Neuronal stem cell (in vitro differentiated cells): ENCODE results near the gene TUBB1. TPM values are rescaled to one million over a fixed set of nuclear protein-coding genes. Genes with fewer than 3 reads are reported as not detected.

Experiments
- DNase-seq: peaks from one replicate; pipeline ENCODE4 v3.0.0-alpha.2; 2013; ENCODE audit warnings: low spot score
- H2AFZ ChIP-seq: one replicate; pipeline ENCODE4 v1.6.1; 2013; ENCODE audit warnings: mild to moderate bottlenecking, low read length, inconsistent platforms
- H2AK5ac ChIP-seq: 2 replicates; pipeline ENCODE4 v1.6.1; 2013; ENCODE audit warnings: low read depth, mild to moderate bottlenecking, inconsistent platforms, low read length, moderate library complexity, mixed read lengths
- H2BK120ac ChIP-seq: 2 replicates; pipeline ENCODE4 v1.6.1; 2013; ENCODE audit warnings: low read depth, mild to moderate bottlenecking, inconsistent platforms, low read length, moderate library complexity, mixed read lengths
- H2BK12ac ChIP-seq: one replicate; pipeline ENCODE4 v1.6.1; 2013; ENCODE audit warnings: low read length, inconsistent platforms
- H2BK15ac ChIP-seq: 2 replicates; pipeline ENCODE4 v1.6.1; 2013; ENCODE audit warnings: mild to moderate bottlenecking, low read length, inconsistent platforms, mixed read lengths
- H2BK5ac ChIP-seq: one replicate; pipeline ENCODE4 v1.6.1; 2013; ENCODE audit warnings: inconsistent platforms, mild to moderate bottlenecking, low read length, moderate library complexity
- H3K14ac ChIP-seq: one replicate; pipeline ENCODE4 v1.6.1; 2013; ENCODE audit warnings: low read length, inconsistent platforms
- H3K18ac ChIP-seq: 2 replicates; pipeline ENCODE4 v1.6.1; 2013; ENCODE audit warnings: low read length, inconsistent platforms
- H3K23ac ChIP-seq: 2 replicates; pipeline ENCODE4 v1.6.1; 2013; ENCODE audit warnings: low read depth, mild to moderate bottlenecking, mixed read lengths, low read length, inconsistent platforms; ENCODE audit not compliant: poor library complexity
- H3K27ac ChIP-seq: replicated peaks from 3 replicates; pipeline ENCODE4 v1.5.1; 2013; ENCODE audit warnings: low read length, inconsistent platforms
- H3K27me3 ChIP-seq, 3 experiments: 2 replicates each; pipeline ENCODE4 v1.6.1; 2013; ENCODE audit warnings: low read length in 3 of 3, mild to moderate bottlenecking in 2 of 3, inconsistent platforms in 1 of 3, low read depth in 1 of 3, mixed read lengths in 1 of 3, moderate library complexity in 1 of 3; ENCODE audit not compliant: control insufficient read depth in 3 of 3, insufficient read depth in 3 of 3
- H3K36me3 ChIP-seq, 2 donors: replicated peaks in 1 of 2; 2 replicates each; pipeline ENCODE4 v1.6.1; 2013; ENCODE audit warnings: low read length in 2 of 2; ENCODE audit not compliant: control insufficient read depth in 2 of 2, insufficient read depth in 2 of 2
- H3K4ac ChIP-seq: 2 replicates; pipeline ENCODE4 v1.6.1; 2013; ENCODE audit warnings: inconsistent platforms, mild to moderate bottlenecking, low read length, moderate library complexity
- H3K4me1 ChIP-seq, 2 donors: 1 replicate in 1 of 2; 2 replicates in 1 of 2; pipeline ENCODE4 v1.6.1; 2013; ENCODE audit warnings: low read length in 2 of 2, low read depth in 1 of 2; ENCODE audit not compliant: control insufficient read depth in 2 of 2, insufficient read depth in 1 of 2
- H3K4me2 ChIP-seq: one replicate; pipeline ENCODE4 v1.6.1; 2013; ENCODE audit warnings: mild to moderate bottlenecking, low read length, inconsistent platforms; ENCODE audit not compliant: insufficient read depth, poor library complexity, severe bottlenecking
- H3K4me3 ChIP-seq, 2 donors: 2 replicates each; pipeline ENCODE4 v1.5.1; 2013; ENCODE audit warnings: low read length in 2 of 2, mild to moderate bottlenecking in 2 of 2, inconsistent platforms in 1 of 2, moderate library complexity in 1 of 2
- H3K79me1 ChIP-seq: one replicate; pipeline ENCODE4 v1.6.1; 2013; ENCODE audit warnings: low read depth, mild to moderate bottlenecking, inconsistent platforms, low read length, moderate library complexity
- H3K9ac ChIP-seq: one replicate; pipeline ENCODE4 v1.6.1; 2013; ENCODE audit warnings: mild to moderate bottlenecking, low read depth, low read length, inconsistent platforms; ENCODE audit not compliant: poor library complexity
- H3K9me3 ChIP-seq, 2 donors: replicated peaks in 1 of 2; 2 replicates each; pipeline versions ENCODE3 to v1.6.1; 2013; ENCODE audit warnings: low read length in 2 of 2, mild to moderate bottlenecking in 2 of 2, inconsistent platforms in 1 of 2, low read depth in 1 of 2, mixed read lengths in 1 of 2, moderate library complexity in 1 of 2; ENCODE audit not compliant: control insufficient read depth in 2 of 2, insufficient read depth in 1 of 2
- H4K8ac ChIP-seq: one replicate; pipeline ENCODE4 v1.6.1; 2013; ENCODE audit warnings: low read depth, mild to moderate bottlenecking, inconsistent platforms, low read length, moderate library complexity
- H4K91ac ChIP-seq: one replicate; pipeline ENCODE4 v1.6.1; 2013; ENCODE audit warnings: low read length, low read depth, mild to moderate bottlenecking, inconsistent platforms; ENCODE audit not compliant: poor library complexity
- WGBS, 2 donors: extraction: QIAGEN DNeasy Blood & Tissue Kit; methylation state at CpG; one replicate each; pipeline ENCODE4 v1.1.7; 2013; ENCODE audit warnings: missing lambda C conversion rate in 2 of 2, mixed read lengths in 1 of 2; ENCODE audit not compliant: insufficient read length in 2 of 2, insufficient replicate concordance in 1 of 2; ENCODE audit errors: extremely low coverage in 2 of 2; 5-methylcytosine and 5-hydroxymethylcytosine counted together
- polyA plus RNA-seq, 2 experiments: library from polyadenylated mRNA; stranded (reverse); fragments of 200-250 nt; gene quantifications; one replicate each; pipeline ENCODE4 v1.2.3, GENCODE V29; 2013

The TUBB1 gene
- polyA plus RNA-seq (2013, experiment 1 of 2): not detected
- polyA plus RNA-seq (2013, experiment 2 of 2): not detected

- peak within 1 kb of the TSS; percentile 25 for H3K23ac ChIP-seq
- peak within 1 kb of the TSS; percentile 30 for H2BK120ac ChIP-seq
- H3K9me3 ChIP-seq: no peaks in the 10 kb centered on the region
- no peak within 1 kb of the TSS for H2BK12ac ChIP-seq
- no peaks in the 10 kb centered on the region for H3K27me3 ChIP-seq
- H3K14ac ChIP-seq: no peak within 1 kb of the TSS
- no peak within 1 kb of the TSS for H2AFZ ChIP-seq
- no peak within 1 kb of the TSS for H3K4ac ChIP-seq
- H2AK5ac ChIP-seq: peak within 1 kb of the TSS; percentile 77
- peaks cover 6% of the 10 kb centered on the region for H3K79me1 ChIP-seq
- no peak within 1 kb of the TSS for H2BK15ac ChIP-seq
- peak within 1 kb of the TSS; percentile 56 for H3K9ac ChIP-seq
- peaks cover 9 to 21% of the 10 kb centered on the region in 2 donors for H3K36me3 ChIP-seq
- no peak within 1 kb of the TSS for H3K27ac ChIP-seq
- H3K4me3 ChIP-seq: no peak within 1 kb of the TSS
- H3K18ac ChIP-seq: no peak within 1 kb of the TSS
- no peak within 1 kb of the TSS for H4K91ac ChIP-seq
- H4K8ac ChIP-seq: no peak within 1 kb of the TSS
- H2BK5ac ChIP-seq: no peak within 1 kb of the TSS
- no peak within 1 kb of the TSS for H3K4me2 ChIP-seq
- no peaks in the 10 kb centered on the region for H3K4me1 ChIP-seq
- no peak for DNase-seq
- WGBS, 2 donors: no CpG with 5 or more reads among the region's 5 CpGs
Observed at GRCh38 chr20:59019217-59019616, at the start of gene TUBB1. Gene TUBB1, plus strand, starts transcription at chr20:59019429. Its CDS starts 94 bp downstream, at chr20:59019523.

- WGBS, 2 donors: no CpG with 5 or more reads among the region's 2 CpGs
Observed at GRCh38 chr20:58969439-58969838, 49.8 kb upstream of the TUBB1 start.

GRCh38 chr20:58970146-58970545 lies 49.1 kb upstream of the TUBB1 start:
- Histone ChIP-seq H2AFZ (no peak overlapping the region), H3K4me2 (no peak overlapping the region), H3K9me3 (no peaks in the 10 kb centered on the region), H2AK5ac (no peak overlapping the region), H2BK15ac (no peak overlapping the region), H3K9ac (no peak overlapping the region), H3K27ac (no peak overlapping the region), H2BK12ac (no peak overlapping the region), H3K4ac (no peak overlapping the region), H3K4me3 (no peak overlapping the region), H3K23ac (no peak overlapping the region), H3K18ac (no peak overlapping the region), H3K4me1 (peaks cover 0 to 10% of the 10 kb centered on the region in 2 donors), H3K27me3 (peaks cover 0 to 3% (median 0%) of the 10 kb centered on the region in 3 experiments), H4K91ac (no peak overlapping the region), H3K36me3 (no peaks in the 10 kb centered on the region), H2BK5ac (no peak overlapping the region), H4K8ac (no peak overlapping the region), H3K14ac (no peak overlapping the region), H3K79me1 (no peaks in the 10 kb centered on the region), H2BK120ac (no peak overlapping the region)
- no CpG with 5 or more reads among the region's 1 CpG for WGBS, 2 donors
- DNase-seq: no peak

More at GRCh38 chr20:58969439-58969838, 49.8 kb upstream of the TUBB1 start:
- Histone ChIP-seq H3K79me1 (no peaks in the 10 kb centered on the region), H2BK5ac (no peak overlapping the region), H2AFZ (no peak overlapping the region), H3K27ac (no peak overlapping the region), H3K9ac (no peak overlapping the region), H3K4me3 (no peak overlapping the region), H3K23ac (no peak overlapping the region), H3K14ac (no peak overlapping the region), H3K27me3 (peaks cover 0 to 3% (median 0%) of the 10 kb centered on the region in 3 experiments), H3K4ac (no peak overlapping the region), H3K4me2 (no peak overlapping the region), H2BK120ac (no peak overlapping the region), H3K36me3 (no peaks in the 10 kb centered on the region), H2BK15ac (no peak overlapping the region), H4K8ac (no peak overlapping the region), H3K4me1 (peaks cover 0 to 11% of the 10 kb centered on the region in 2 donors), H4K91ac (no peak overlapping the region), H2BK12ac (no peak overlapping the region), H3K9me3 (no peaks in the 10 kb centered on the region), H2AK5ac (no peak overlapping the region), H3K18ac (no peak overlapping the region)
- no peak for DNase-seq

- H2AFZ ChIP-seq: no peak overlapping the region
- no peak overlapping the region for H3K9ac ChIP-seq
- no peak overlapping the region for H4K91ac ChIP-seq
- H3K36me3 ChIP-seq: no peaks in the 10 kb centered on the region
- peaks cover 0 to 3% (median 0%) of the 10 kb centered on the region in 3 experiments for H3K27me3 ChIP-seq
- H3K23ac ChIP-seq: no peak overlapping the region
- H3K4me2 ChIP-seq: no peak overlapping the region
- no peak overlapping the region for H2BK120ac ChIP-seq
- peaks cover 0 to 4% of the 10 kb centered on the region in 2 donors for H3K4me1 ChIP-seq
- no peak overlapping the region for H2BK5ac ChIP-seq
- H3K27ac ChIP-seq: no peak overlapping the region
- H3K9me3 ChIP-seq: peaks cover 0 to 3% of the 10 kb centered on the region in 2 donors
- H2BK12ac ChIP-seq: no peak overlapping the region
- no peak for DNase-seq
- H3K4me3 ChIP-seq: peak overlapping the region in 1 of 2 donors; percentile 30
- H3K18ac ChIP-seq: no peak overlapping the region
- no peak overlapping the region for H3K4ac ChIP-seq
- H3K79me1 ChIP-seq: no peaks in the 10 kb centered on the region
- no CpG with 5 or more reads among the region's 6 CpGs for WGBS, 2 donors
- H2AK5ac ChIP-seq: no peak overlapping the region
- H2BK15ac ChIP-seq: no peak overlapping the region
- no peak overlapping the region for H3K14ac ChIP-seq
- no peak overlapping the region for H4K8ac ChIP-seq
Observed at GRCh38 chr20:58971429-58971828, 47.8 kb upstream of the TUBB1 start.
